ENCODE results near the gene BANK1. TPM values are rescaled to one million over a fixed set of nuclear protein-coding genes. Genes with fewer than 3 reads are reported as not detected.

The BANK1 gene
- total RNA-seq, 1 experiment from 2014 or later: 2.4 TPM

DNA sequence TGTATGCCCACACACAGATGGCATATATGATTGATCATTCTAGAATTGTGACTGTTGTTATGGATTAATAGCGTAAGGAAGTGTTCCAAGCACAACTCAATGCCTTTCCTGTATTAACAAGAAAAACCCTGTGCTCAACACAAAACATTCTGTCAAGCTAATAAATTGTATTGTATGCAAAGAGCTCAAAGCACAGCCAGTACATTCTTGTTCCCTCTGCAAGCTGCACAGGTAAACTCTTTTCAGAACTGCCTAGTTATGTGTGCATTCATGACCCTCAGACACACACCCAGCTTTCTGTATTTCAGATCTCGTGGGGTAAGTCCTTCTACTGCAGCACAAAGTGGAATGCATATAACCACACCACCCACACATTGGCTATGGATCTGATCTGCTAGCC, 34.3 kb upstream of the BANK1 start:
- Histone ChIP-seq H3K9me3 (ENCODE audit: control insufficient read depth in 1 of 2, insufficient read depth in 1 of 2, low read depth in 1 of 2, low read length in 2 of 2) (no peaks in the 10 kb centered on the region), H3K27ac (ENCODE audit: low read depth, low read length) (no peak overlapping the region), H4K20me1 (ENCODE audit: insufficient read depth) (no peaks in the 10 kb centered on the region), H3K4me1 (ENCODE audit: control insufficient read depth in 1 of 2, insufficient read depth in 2 of 2, low read length in 2 of 2) (no peaks in the 10 kb centered on the region), H3K27me3 (ENCODE audit: insufficient read depth, low read length) (no peaks in the 10 kb centered on the region), H3K4me3 (replicated peaks in 1 of 2; ENCODE audit: low read depth in 1 of 2, low read length in 2 of 2) (no peak overlapping the region), H3K9me2 (ENCODE audit: insufficient read depth) (no peaks in the 10 kb centered on the region), H3K36me3 (ENCODE audit: control insufficient read depth in 1 of 2, insufficient read depth in 2 of 2, low read length in 2 of 2) (no peaks in the 10 kb centered on the region), H3K9ac (ENCODE audit: low read length) (no peak overlapping the region), H3K4me2 (ENCODE audit: low read length) (no peak overlapping the region), H2AFZ (ENCODE audit: low read depth, low read length, poor library complexity, severe bottlenecking) (no peak overlapping the region), H3K79me2 (ENCODE audit: insufficient read depth, low read length) (no peaks in the 10 kb centered on the region)
- TF ChIP-seq ZNF274 (IDR thresholded peaks at IDR 0.05; ENCODE audit: low read depth, low read length) (no peak), SRF (IDR thresholded peaks at IDR 0.05; ENCODE audit: low read depth) (no peak), SIN3A (IDR thresholded peaks at IDR 0.05; ENCODE audit: low read depth) (no peak), EGR1 (IDR thresholded peaks at IDR 0.05; ENCODE audit: low read depth) (no peak), POLR2A (IDR thresholded peaks at IDR 0.05; ENCODE audit: borderline replicate concordance, extremely low read depth, insufficient read depth, insufficient read length) (no peak), POLR2AphosphoS5 (IDR thresholded peaks at IDR 0.05; ENCODE audit: low read depth, low read length) (no peak), ELF1 (IDR thresholded peaks at IDR 0.05; ENCODE audit: borderline replicate concordance, low read depth) (no peak), ZFX (IDR thresholded peaks at IDR 0.05) (no peak)
- TF ChIP-seq, protein P1, sequence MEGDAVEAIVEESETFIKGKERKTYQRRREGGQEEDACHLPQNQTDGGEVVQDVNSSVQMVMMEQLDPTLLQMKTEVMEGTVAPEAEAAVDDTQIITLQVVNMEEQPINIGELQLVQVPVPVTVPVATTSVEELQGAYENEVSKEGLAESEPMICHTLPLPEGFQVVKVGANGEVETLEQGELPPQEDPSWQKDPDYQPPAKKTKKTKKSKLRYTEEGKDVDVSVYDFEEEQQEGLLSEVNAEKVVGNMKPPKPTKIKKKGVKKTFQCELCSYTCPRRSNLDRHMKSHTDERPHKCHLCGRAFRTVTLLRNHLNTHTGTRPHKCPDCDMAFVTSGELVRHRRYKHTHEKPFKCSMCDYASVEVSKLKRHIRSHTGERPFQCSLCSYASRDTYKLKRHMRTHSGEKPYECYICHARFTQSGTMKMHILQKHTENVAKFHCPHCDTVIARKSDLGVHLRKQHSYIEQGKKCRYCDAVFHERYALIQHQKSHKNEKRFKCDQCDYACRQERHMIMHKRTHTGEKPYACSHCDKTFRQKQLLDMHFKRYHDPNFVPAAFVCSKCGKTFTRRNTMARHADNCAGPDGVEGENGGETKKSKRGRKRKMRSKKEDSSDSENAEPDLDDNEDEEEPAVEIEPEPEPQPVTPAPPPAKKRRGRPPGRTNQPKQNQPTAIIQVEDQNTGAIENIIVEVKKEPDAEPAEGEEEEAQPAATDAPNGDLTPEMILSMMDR (IDR thresholded peaks at IDR 0.05 in 2 of 3, conservative IDR thresholded peaks at IDR 0.05 in 1 of 3; ENCODE audit: borderline replicate concordance in 1 of 3, insufficient read depth in 1 of 3, low read depth in 2 of 3, low read length in 2 of 3): no peak
- no TSS peak for BruUV-seq (replicated peaks)
- ATAC-seq (no peak), DNase-seq (ENCODE audit: low read depth, low spot score) (no peak)
- ChIA-PET CTCF (no interaction called here), POLR2A (no interaction called here), RAD21 (ENCODE audit: low non-redundant PET in 1 of 2, low total read pairs in 2 of 2, uncharacterized antibody in 2 of 2, unreplicated experiment in 2 of 2) (interaction anchor here in 1 of 2 experiments (0.6 kb wide), 1 partner anchor 599 kb away, joined by 3 read pairs; no protein-coding TSS in a partner anchor)
- intact Hi-C loops (cut with micrococcal nuclease): no loop called here

DNA sequence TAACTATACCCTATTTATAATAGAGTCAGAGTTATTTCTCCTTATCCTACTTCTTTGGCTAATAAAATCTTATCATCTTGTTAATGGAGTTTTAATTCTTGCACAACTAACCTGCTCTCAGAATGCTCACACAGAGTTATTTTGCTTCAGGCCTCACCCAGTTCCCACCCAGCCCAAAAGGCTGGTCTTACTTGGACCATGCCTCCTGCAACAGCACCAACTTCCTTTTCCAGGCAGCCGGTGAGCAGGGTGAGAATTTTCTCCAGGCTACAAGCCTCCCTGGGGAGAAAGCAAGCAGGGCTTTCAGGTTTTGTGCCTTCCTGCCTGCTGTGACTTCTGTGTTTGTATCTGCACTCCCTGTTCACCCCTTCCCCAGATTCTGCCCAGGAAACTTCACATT, 29.1 kb upstream of the BANK1 start:
- Histone ChIP-seq H3K4me1 (ENCODE audit: control insufficient read depth in 1 of 2, insufficient read depth in 2 of 2, low read length in 2 of 2) (no peaks in the 10 kb centered on the region), H3K27ac (ENCODE audit: low read depth, low read length) (no peak overlapping the region), H3K79me2 (ENCODE audit: insufficient read depth, low read length) (no peaks in the 10 kb centered on the region), H3K9me2 (ENCODE audit: insufficient read depth) (no peaks in the 10 kb centered on the region), H4K20me1 (ENCODE audit: insufficient read depth) (no peaks in the 10 kb centered on the region), H3K27me3 (ENCODE audit: insufficient read depth, low read length) (no peaks in the 10 kb centered on the region), H3K4me2 (ENCODE audit: low read length) (no peak overlapping the region), H2AFZ (ENCODE audit: low read depth, low read length, poor library complexity, severe bottlenecking) (no peak overlapping the region), H3K9ac (ENCODE audit: low read length) (no peak overlapping the region), H3K36me3 (ENCODE audit: control insufficient read depth in 1 of 2, insufficient read depth in 2 of 2, low read length in 2 of 2) (no peaks in the 10 kb centered on the region), H3K9me3 (ENCODE audit: control insufficient read depth in 1 of 2, insufficient read depth in 1 of 2, low read depth in 1 of 2, low read length in 2 of 2) (no peaks in the 10 kb centered on the region), H3K4me3 (replicated peaks in 1 of 2; ENCODE audit: low read depth in 1 of 2, low read length in 2 of 2) (no peak overlapping the region)
- CTCF ChIA-PET: no interaction called here
- intact Hi-C loops (cut with micrococcal nuclease): no loop called here
- RAD21 ChIA-PET (ENCODE audit: low non-redundant PET in 1 of 2, low total read pairs in 2 of 2, uncharacterized antibody in 2 of 2, unreplicated experiment in 2 of 2): no interaction called here
- DNase-seq (ENCODE audit: low read depth, low spot score) (no peak), ATAC-seq (no peak)
- POLR2A ChIA-PET: no interaction called here
- no TSS peak for BruUV-seq (replicated peaks)
- TF ChIP-seq ZFX (IDR thresholded peaks at IDR 0.05) (no peak), SIN3A (IDR thresholded peaks at IDR 0.05; ENCODE audit: low read depth) (no peak), EZH2 (IDR thresholded peaks at IDR 0.05) (no peak), POLR2AphosphoS5 (IDR thresholded peaks at IDR 0.05; ENCODE audit: low read depth, low read length) (no peak), SP1 (IDR thresholded peaks at IDR 0.05; ENCODE audit: low read depth) (no peak), ZNF274 (IDR thresholded peaks at IDR 0.05; ENCODE audit: low read depth, low read length) (no peak), EGR1 (IDR thresholded peaks at IDR 0.05; ENCODE audit: low read depth) (no peak), CBX3 (IDR thresholded peaks at IDR 0.05; ENCODE audit: low read depth) (no peak), FOSL1 (IDR thresholded peaks at IDR 0.05; ENCODE audit: low read depth) (no peak), YY1 (IDR thresholded peaks at IDR 0.05; ENCODE audit: extremely low read depth, insufficient replicate concordance, low read depth, low read length) (no peak), ELF1 (IDR thresholded peaks at IDR 0.05; ENCODE audit: borderline replicate concordance, low read depth) (no peak), CEBPB (IDR thresholded peaks at IDR 0.05; ENCODE audit: low read depth) (no peak)
- TF ChIP-seq, protein P2, sequence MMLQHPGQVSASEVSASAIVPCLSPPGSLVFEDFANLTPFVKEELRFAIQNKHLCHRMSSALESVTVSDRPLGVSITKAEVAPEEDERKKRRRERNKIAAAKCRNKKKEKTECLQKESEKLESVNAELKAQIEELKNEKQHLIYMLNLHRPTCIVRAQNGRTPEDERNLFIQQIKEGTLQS (IDR thresholded peaks at IDR 0.05): no peak
- TF ChIP-seq, protein P3, sequence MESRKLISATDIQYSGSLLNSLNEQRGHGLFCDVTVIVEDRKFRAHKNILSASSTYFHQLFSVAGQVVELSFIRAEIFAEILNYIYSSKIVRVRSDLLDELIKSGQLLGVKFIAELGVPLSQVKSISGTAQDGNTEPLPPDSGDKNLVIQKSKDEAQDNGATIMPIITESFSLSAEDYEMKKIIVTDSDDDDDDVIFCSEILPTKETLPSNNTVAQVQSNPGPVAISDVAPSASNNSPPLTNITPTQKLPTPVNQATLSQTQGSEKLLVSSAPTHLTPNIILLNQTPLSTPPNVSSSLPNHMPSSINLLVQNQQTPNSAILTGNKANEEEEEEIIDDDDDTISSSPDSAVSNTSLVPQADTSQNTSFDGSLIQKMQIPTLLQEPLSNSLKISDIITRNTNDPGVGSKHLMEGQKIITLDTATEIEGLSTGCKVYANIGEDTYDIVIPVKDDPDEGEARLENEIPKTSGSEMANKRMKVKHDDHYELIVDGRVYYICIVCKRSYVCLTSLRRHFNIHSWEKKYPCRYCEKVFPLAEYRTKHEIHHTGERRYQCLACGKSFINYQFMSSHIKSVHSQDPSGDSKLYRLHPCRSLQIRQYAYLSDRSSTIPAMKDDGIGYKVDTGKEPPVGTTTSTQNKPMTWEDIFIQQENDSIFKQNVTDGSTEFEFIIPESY (IDR thresholded peaks at IDR 0.05; ENCODE audit: extremely low read depth, insufficient replicate concordance, low read length): no peak

Data from HCT116 (cell line).